AG08395 (cell line): ENCODE data around the gene ARHGEF25.
A peak's percentile ranks its signal among the peaks of the same experiment; 100 is the strongest.
"Not testable (repeated sequence)": the region's sequence is repeated elsewhere in the genome, so short reads cannot be mapped to it uniquely, and the experiment has no call there.

ENCODE experiments used
- DNase-seq: peaks from one replicate; pipeline ENCODE4 v3.0.0; 2012; ENCODE audit warnings: mixed read lengths, low spot score

The ARHGEF25 gene

GRCh38 chr12:57622293-57623245 is 11.3 kb downstream of the ARHGEF25 start:
- no peak for DNase-seq

GRCh38 chr12:57623385-57623784 is 12.2 kb downstream of the ARHGEF25 start:
- DNase-seq = no peak

GRCh38 chr12:57623811-57624390 is 12.7 kb downstream of the ARHGEF25 start:
- DNase-seq = no peak

- DNase-seq = no peak
These were observed 13.4 kb downstream of the ARHGEF25 start for GRCh38 chr12:57624441-57625220.

GRCh38 chr12:57625261-57626032 is 14.2 kb downstream of the ARHGEF25 start:
- DNase-seq = no peak

- no peak for DNase-seq
These were observed 15.1 kb downstream of the ARHGEF25 start for GRCh38 chr12:57626111-57626920.

- no peak for DNase-seq
These were observed 15.7 kb downstream of the ARHGEF25 start for GRCh38 chr12:57626921-57627445.

GRCh38 chr12:57627501-57628279 is 16.5 kb downstream of the ARHGEF25 start:
- DNase-seq = no peak

- no peak for DNase-seq
These were observed 17.3 kb downstream of the ARHGEF25 start for GRCh38 chr12:57628280-57629191.

- no peak for DNase-seq
These were observed 18.7 kb downstream of the ARHGEF25 start for GRCh38 chr12:57629897-57630471.

- DNase-seq = no peak
These were observed 19.7 kb downstream of the ARHGEF25 start for GRCh38 chr12:57630891-57631433.

- no peak for DNase-seq
These were observed 20.4 kb downstream of the ARHGEF25 start for GRCh38 chr12:57631566-57632072.

GRCh38 chr12:57632073-57632957 is 21.1 kb downstream of the ARHGEF25 start:
- no peak for DNase-seq

- peak; percentile 77 for DNase-seq
These were observed 22.0 kb downstream of the ARHGEF25 start, which contains the start of gene B4GALNT1 for GRCh38 chr12:57632958-57633840. TSS of gene B4GALNT1 (minus strand) at chr12:57633201. CDS start at chr12:57632132, 1,069 bp downstream.

GRCh38 chr12:57636731-57637130 is 25.5 kb downstream of the ARHGEF25 start:
- DNase-seq = not testable (repeated sequence)

GRCh38 chr12:57637364-57637763 is 26.1 kb downstream of the ARHGEF25 start:
- peak; percentile 0 for DNase-seq
